Measurements from ENCODE around the gene RAPGEF6. TPM values are rescaled to one million over a fixed set of nuclear protein-coding genes. Genes with fewer than 3 reads are reported as not detected.

RAPGEF6 gene
- total RNA-seq, 1 experiment from 2014 or later, result 20.8 TPM

GRCh38 chr5:131539251-131539650 lies 95.8 kb downstream of the RAPGEF6 start:
- Histone ChIP-seq H3K4me1 (replicated peaks) (no peaks in the 10 kb centered on the region), H3K36me3 (peaks cover 6% of the 10 kb centered on the region; the same call in 1 of the 2 replicates), H3K27ac (no peak overlapping the region), H3K27me3 (replicated peaks) (no peaks in the 10 kb centered on the region), H3K4me3 (no peak overlapping the region), H3K9me3 (replicated peaks) (no peaks in the 10 kb centered on the region)
- no peak for DNase-seq (ENCODE audit: low read depth in 1 of 2, low spot score in 2 of 2)

GRCh38 chr5:131538177-131538593 lies 96.8 kb downstream of the RAPGEF6 start:
- 0 out of 2 replicates have a peak, but pooled peaks cover 3% of the 10 kb centered on the region for H3K36me3 ChIP-seq
- H3K9me3 ChIP-seq (replicated peaks), result no peaks in the 10 kb centered on the region
- no peak for DNase-seq (ENCODE audit: low read depth in 1 of 2, low spot score in 2 of 2)
- H3K4me1 ChIP-seq (replicated peaks), result no peaks in the 10 kb centered on the region
- no peak overlapping the region for H3K4me3 ChIP-seq
- no peak overlapping the region for H3K27ac ChIP-seq
- H3K27me3 ChIP-seq (replicated peaks), result no peaks in the 10 kb centered on the region

GRCh38 chr5:131536850-131537448 lies 98.1 kb downstream of the RAPGEF6 start:
- Histone ChIP-seq H3K4me1 (replicated peaks) (no peaks in the 10 kb centered on the region), H3K27ac (no peak overlapping the region), H3K4me3 (no peak overlapping the region), H3K36me3 (0 out of 2 replicates have a peak, but pooled peaks cover 3% of the 10 kb centered on the region), H3K9me3 (replicated peaks) (no peaks in the 10 kb centered on the region), H3K27me3 (replicated peaks) (no peaks in the 10 kb centered on the region)
- no peak for DNase-seq (ENCODE audit: low read depth in 1 of 2, low spot score in 2 of 2)

- Histone ChIP-seq H3K27me3 (replicated peaks) (no peaks in the 10 kb centered on the region), H3K27ac (no peak overlapping the region), H3K4me3 (no peak overlapping the region), H3K9me3 (replicated peaks) (no peaks in the 10 kb centered on the region), H3K4me1 (replicated peaks) (no peaks in the 10 kb centered on the region), H3K36me3 (0 out of 2 replicates have a peak, but pooled peaks cover 3% of the 10 kb centered on the region)
- DNase-seq (ENCODE audit: low read depth in 1 of 2, low spot score in 2 of 2), result no peak
Measured at GRCh38 chr5:131536211-131536826, 98.7 kb downstream of the RAPGEF6 start.

- Histone ChIP-seq H3K4me1 (replicated peaks) (no peaks in the 10 kb centered on the region), H3K9me3 (replicated peaks) (no peaks in the 10 kb centered on the region), H3K27ac (no peak overlapping the region), H3K27me3 (replicated peaks) (no peaks in the 10 kb centered on the region), H3K36me3 (0 out of 2 replicates have a peak, but pooled peaks cover 3% of the 10 kb centered on the region), H3K4me3 (no peak overlapping the region)
- no peak for DNase-seq (ENCODE audit: low read depth in 1 of 2, low spot score in 2 of 2)
Measured at GRCh38 chr5:131534974-131535373, 100.1 kb downstream of the RAPGEF6 start.

GRCh38 chr5:131533836-131534235 lies 101.2 kb downstream of the RAPGEF6 start:
- Histone ChIP-seq H3K4me1 (replicated peaks) (no peaks in the 10 kb centered on the region), H3K27ac (no peak overlapping the region), H3K36me3 (no peaks in the 10 kb centered on the region), H3K9me3 (replicated peaks) (no peaks in the 10 kb centered on the region), H3K4me3 (no peak overlapping the region), H3K27me3 (replicated peaks) (no peaks in the 10 kb centered on the region)
- no peak for DNase-seq (ENCODE audit: low read depth in 1 of 2, low spot score in 2 of 2)

GRCh38 chr5:131532031-131532640 lies 102.9 kb downstream of the RAPGEF6 start:
- Histone ChIP-seq H3K4me3 (no peak overlapping the region), H3K9me3 (replicated peaks) (no peaks in the 10 kb centered on the region), H3K27me3 (replicated peaks) (no peaks in the 10 kb centered on the region), H3K27ac (no peak overlapping the region), H3K36me3 (no peaks in the 10 kb centered on the region; the same call in 1 of the 2 replicates), H3K4me1 (replicated peaks) (no peaks in the 10 kb centered on the region)
- no peak for DNase-seq (ENCODE audit: low read depth in 1 of 2, low spot score in 2 of 2)

- H3K36me3 ChIP-seq, result no peaks in the 10 kb centered on the region; the same call in 1 of the 2 replicates
- H3K9me3 ChIP-seq (replicated peaks), result no peaks in the 10 kb centered on the region
- H3K27me3 ChIP-seq (replicated peaks), result no peaks in the 10 kb centered on the region
- H3K4me3 ChIP-seq, result no peak overlapping the region
- no peaks in the 10 kb centered on the region for H3K4me1 ChIP-seq (replicated peaks)
- DNase-seq (ENCODE audit: low read depth in 1 of 2, low spot score in 2 of 2), result no peak
- H3K27ac ChIP-seq, result no peak overlapping the region
Measured at GRCh38 chr5:131530706-131531331, 104.2 kb downstream of the RAPGEF6 start.

GRCh38 chr5:131528682-131529081 lies 106.3 kb downstream of the RAPGEF6 start:
- Histone ChIP-seq H3K4me3 (no peak overlapping the region), H3K4me1 (replicated peaks) (no peaks in the 10 kb centered on the region), H3K27ac (no peak overlapping the region), H3K27me3 (replicated peaks) (no peaks in the 10 kb centered on the region), H3K36me3 (no peaks in the 10 kb centered on the region; the same call in 1 of the 2 replicates), H3K9me3 (replicated peaks) (no peaks in the 10 kb centered on the region)
- DNase-seq (ENCODE audit: low read depth in 1 of 2, low spot score in 2 of 2), result no peak

- Histone ChIP-seq H3K9me3 (replicated peaks) (no peaks in the 10 kb centered on the region), H3K36me3 (no peaks in the 10 kb centered on the region; the same call in 1 of the 2 replicates), H3K27ac (no peak overlapping the region), H3K4me1 (replicated peaks) (no peaks in the 10 kb centered on the region), H3K4me3 (no peak overlapping the region), H3K27me3 (replicated peaks) (no peaks in the 10 kb centered on the region)
- DNase-seq (ENCODE audit: low read depth in 1 of 2, low spot score in 2 of 2), result no peak
Measured at GRCh38 chr5:131525805-131526204, 109.2 kb downstream of the RAPGEF6 start.

GRCh38 chr5:131524431-131524830 lies 110.6 kb downstream of the RAPGEF6 start:
- H3K27me3 ChIP-seq (replicated peaks), result no peaks in the 10 kb centered on the region
- no peak for DNase-seq (ENCODE audit: low read depth in 1 of 2, low spot score in 2 of 2)
- no peak overlapping the region for H3K4me3 ChIP-seq
- peaks cover 10% of the 10 kb centered on the region; the same call in 1 of the 2 replicates for H3K36me3 ChIP-seq
- no peaks in the 10 kb centered on the region for H3K4me1 ChIP-seq (replicated peaks)
- no peak overlapping the region for H3K27ac ChIP-seq
- no peaks in the 10 kb centered on the region for H3K9me3 ChIP-seq (replicated peaks)

GRCh38 chr5:131523500-131524185 lies 111.4 kb downstream of the RAPGEF6 start:
- DNase-seq (ENCODE audit: low read depth in 1 of 2, low spot score in 2 of 2), result no peak
- Histone ChIP-seq H3K9me3 (replicated peaks) (no peaks in the 10 kb centered on the region), H3K36me3 (peaks cover 10% of the 10 kb centered on the region; the same call in 1 of the 2 replicates), H3K4me3 (no peak overlapping the region), H3K27ac (no peak overlapping the region), H3K4me1 (replicated peaks) (no peaks in the 10 kb centered on the region), H3K27me3 (replicated peaks) (no peaks in the 10 kb centered on the region)

- Histone ChIP-seq H3K4me1 (replicated peaks) (no peaks in the 10 kb centered on the region), H3K27me3 (replicated peaks) (no peaks in the 10 kb centered on the region), H3K4me3 (no peak overlapping the region), H3K9me3 (replicated peaks) (no peaks in the 10 kb centered on the region), H3K27ac (no peak overlapping the region), H3K36me3 (peaks cover 10% of the 10 kb centered on the region; the same call in 1 of the 2 replicates)
- DNase-seq (ENCODE audit: low read depth in 1 of 2, low spot score in 2 of 2), result no peak
Measured at GRCh38 chr5:131521252-131521651, 113.8 kb downstream of the RAPGEF6 start.

Measured in SJSA1 (cell line).